ENCODE measurements around the gene CSF1R. TPM values are rescaled to one million over a fixed set of nuclear protein-coding genes. Genes with fewer than 3 reads are reported as not detected.

Gene CSF1R
- total and polyA plus RNA-seq, 2 of the 4 experiments (the other 2 are of a cell fraction): 0.14 to 0.36 TPM

DNA sequence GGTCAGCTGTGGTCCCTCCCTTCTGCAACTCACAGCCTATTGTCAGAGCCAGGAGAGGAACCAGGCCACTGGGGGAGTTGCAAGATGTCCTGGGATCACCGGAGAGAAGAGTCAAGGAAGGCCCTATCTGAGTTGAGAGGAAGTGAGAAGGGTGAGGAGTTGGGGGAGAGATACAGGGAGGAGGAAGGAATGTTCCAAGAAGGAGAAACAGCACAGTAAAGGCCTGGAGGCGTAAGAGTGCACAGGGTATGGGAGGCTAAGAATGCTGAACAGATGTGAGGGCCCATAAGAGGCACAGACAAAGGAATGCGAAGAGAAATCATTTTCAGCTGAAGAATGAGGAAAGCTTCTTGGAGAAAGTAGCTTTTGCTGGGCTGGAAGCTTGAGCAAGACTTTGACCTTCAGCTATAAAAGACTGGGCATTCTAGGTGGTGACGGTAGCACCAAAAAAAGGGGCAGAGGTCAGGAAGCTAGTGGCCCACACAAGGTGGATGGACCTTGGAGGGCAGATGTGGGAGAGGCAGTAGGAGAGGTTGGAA lies 21.6 kb upstream of the CSF1R start:
- Histone ChIP-seq H2AFZ (replicated peaks; ENCODE audit: low read length, poor library complexity) (peak overlapping the region; percentile 52), H2BK20ac (ENCODE audit: low read depth, low read length) (peak overlapping the region; percentile 24; the same call in 1 of the 2 replicates), H3K9me1 (ENCODE audit: insufficient read depth, low read length) (peaks cover 22% of the 10 kb centered on the region), H3K27me3 (ENCODE audit: control insufficient read depth, insufficient read depth, low read length) (no peaks in the 10 kb centered on the region), H2BK120ac (ENCODE audit: low read depth, low read length) (0 out of 2 replicates have a peak overlapping the region, but pooled peaks have one; percentile 21), H3K56ac (ENCODE audit: extremely low read depth, insufficient read depth, low read length) (no peak overlapping the region), H2BK5ac (ENCODE audit: low read depth, low read length, poor library complexity, severe bottlenecking) (peak overlapping the region; percentile 48), H2AK5ac (ENCODE audit: low read depth, low read length) (peak overlapping the region; percentile 49; the same call in 1 of the 2 replicates), H4K91ac (ENCODE audit: insufficient read depth, low read depth, low read length) (peak overlapping the region; percentile 88), H3K4ac (ENCODE audit: low read depth, low read length) (peak overlapping the region; percentile 40; the same call in 1 of the 2 replicates), H3K14ac (replicated peaks; ENCODE audit: low read depth, low read length) (peak overlapping the region; percentile 46; the same call in 1 of the 2 replicates), H3K4me3 (ENCODE audit: insufficient read depth, low read depth, low read length) (no peak overlapping the region), H3K9me3 (ENCODE audit: control insufficient read depth, insufficient read depth, low read length) (no peaks in the 10 kb centered on the region), H3K18ac (ENCODE audit: low read depth, low read length) (peak overlapping the region; percentile 25), H3K79me1 (ENCODE audit: low read depth in 1 of 2, low read length in 2 of 2) (no peaks in the 10 kb centered on the region), H3K4me1 (ENCODE audit: control insufficient read depth, insufficient read depth, low read length) (peaks cover 22% of the 10 kb centered on the region), H3K4me2 (ENCODE audit: low read depth, low read length) (no peak overlapping the region), H4K20me1 (ENCODE audit: insufficient read depth, low read length) (peaks cover 4% of the 10 kb centered on the region; the same call in 1 of the 2 replicates), H2BK15ac (ENCODE audit: low read depth, low read length) (0 out of 3 replicates have a peak overlapping the region, but pooled peaks have one; percentile 34), H4K5ac (ENCODE audit: low read depth, low read length) (peak overlapping the region; percentile 19), H4K8ac (ENCODE audit: low read depth in 2 of 2, low read length in 2 of 2) (no peak overlapping the region; a peak in 1 of 4 replicates), H3K23ac (ENCODE audit: low read depth, low read length) (no peak overlapping the region), H3K27ac (ENCODE audit: insufficient read depth, low read length) (peak overlapping the region; percentile 43; the same call in 1 of the 2 replicates), H3K36me3 (ENCODE audit: control insufficient read depth, insufficient read depth, low read length) (no peaks in the 10 kb centered on the region), H3K9ac (ENCODE audit: low read depth, low read length) (no peak overlapping the region), H2AK9ac (replicated peaks; ENCODE audit: low read depth, low read length, poor library complexity) (no peak overlapping the region)
- intact Hi-C loops (cut with micrococcal nuclease) (loop anchor here (2.0 kb wide), 1 partner anchor 71 kb away; no protein-coding TSS in a partner anchor), dilution Hi-C loops (cut with HindIII; ENCODE audit: low sequenced_read_pairs, unreplicated experiment) (no loop called here), in situ Hi-C loops (cut with MboI; ENCODE audit: low sequenced_read_pairs) (no loop called here)
- DNase-seq (peak; percentile 61), ATAC-seq (ENCODE audit: low read depth) (peak; percentile 52)
- TF ChIP-seq, protein P1, sequence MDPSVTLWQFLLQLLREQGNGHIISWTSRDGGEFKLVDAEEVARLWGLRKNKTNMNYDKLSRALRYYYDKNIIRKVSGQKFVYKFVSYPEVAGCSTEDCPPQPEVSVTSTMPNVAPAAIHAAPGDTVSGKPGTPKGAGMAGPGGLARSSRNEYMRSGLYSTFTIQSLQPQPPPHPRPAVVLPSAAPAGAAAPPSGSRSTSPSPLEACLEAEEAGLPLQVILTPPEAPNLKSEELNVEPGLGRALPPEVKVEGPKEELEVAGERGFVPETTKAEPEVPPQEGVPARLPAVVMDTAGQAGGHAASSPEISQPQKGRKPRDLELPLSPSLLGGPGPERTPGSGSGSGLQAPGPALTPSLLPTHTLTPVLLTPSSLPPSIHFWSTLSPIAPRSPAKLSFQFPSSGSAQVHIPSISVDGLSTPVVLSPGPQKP (IDR thresholded peaks at IDR 0.05; ENCODE audit: borderline replicate concordance, low read depth, low read length): no peak
- TF ChIP-seq CHD1 (IDR thresholded peaks at IDR 0.05; ENCODE audit: low read depth, low read length): no peak
- no peak for TF ChIP-seq POLR2A (IDR thresholded peaks at IDR 0.05; ENCODE audit: low read depth, low read length)
- TF ChIP-seq RAD21 (IDR thresholded peaks at IDR 0.05; ENCODE audit: low read length): no peak
- TF ChIP-seq, protein P2, sequence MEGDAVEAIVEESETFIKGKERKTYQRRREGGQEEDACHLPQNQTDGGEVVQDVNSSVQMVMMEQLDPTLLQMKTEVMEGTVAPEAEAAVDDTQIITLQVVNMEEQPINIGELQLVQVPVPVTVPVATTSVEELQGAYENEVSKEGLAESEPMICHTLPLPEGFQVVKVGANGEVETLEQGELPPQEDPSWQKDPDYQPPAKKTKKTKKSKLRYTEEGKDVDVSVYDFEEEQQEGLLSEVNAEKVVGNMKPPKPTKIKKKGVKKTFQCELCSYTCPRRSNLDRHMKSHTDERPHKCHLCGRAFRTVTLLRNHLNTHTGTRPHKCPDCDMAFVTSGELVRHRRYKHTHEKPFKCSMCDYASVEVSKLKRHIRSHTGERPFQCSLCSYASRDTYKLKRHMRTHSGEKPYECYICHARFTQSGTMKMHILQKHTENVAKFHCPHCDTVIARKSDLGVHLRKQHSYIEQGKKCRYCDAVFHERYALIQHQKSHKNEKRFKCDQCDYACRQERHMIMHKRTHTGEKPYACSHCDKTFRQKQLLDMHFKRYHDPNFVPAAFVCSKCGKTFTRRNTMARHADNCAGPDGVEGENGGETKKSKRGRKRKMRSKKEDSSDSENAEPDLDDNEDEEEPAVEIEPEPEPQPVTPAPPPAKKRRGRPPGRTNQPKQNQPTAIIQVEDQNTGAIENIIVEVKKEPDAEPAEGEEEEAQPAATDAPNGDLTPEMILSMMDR (conservative IDR thresholded peaks at IDR 0.05; ENCODE audit: low read depth, low read length): no peak
- TF ChIP-seq MXI1 (IDR thresholded peaks at IDR 0.05; ENCODE audit: borderline replicate concordance, low read depth, low read length): no peak
- no peak for TF ChIP-seq FOS (IDR thresholded peaks at IDR 0.05; ENCODE audit: low read depth, low read length)
- TF ChIP-seq BHLHE40 (IDR thresholded peaks at IDR 0.05; ENCODE audit: low read depth, low read length): no peak
- TF ChIP-seq, protein P3, sequence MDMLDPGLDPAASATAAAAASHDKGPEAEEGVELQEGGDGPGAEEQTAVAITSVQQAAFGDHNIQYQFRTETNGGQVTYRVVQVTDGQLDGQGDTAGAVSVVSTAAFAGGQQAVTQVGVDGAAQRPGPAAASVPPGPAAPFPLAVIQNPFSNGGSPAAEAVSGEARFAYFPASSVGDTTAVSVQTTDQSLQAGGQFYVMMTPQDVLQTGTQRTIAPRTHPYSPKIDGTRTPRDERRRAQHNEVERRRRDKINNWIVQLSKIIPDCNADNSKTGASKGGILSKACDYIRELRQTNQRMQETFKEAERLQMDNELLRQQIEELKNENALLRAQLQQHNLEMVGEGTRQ (IDR thresholded peaks at IDR 0.05; ENCODE audit: low read depth, low read length): no peak
- TF ChIP-seq CEBPB (IDR thresholded peaks at IDR 0.05; ENCODE audit: low read depth, low read length): no peak
- no peak for TF ChIP-seq NFE2L2 (IDR thresholded peaks at IDR 0.05; ENCODE audit: low read depth, low read length)
- TF ChIP-seq SMC3 (IDR thresholded peaks at IDR 0.05; ENCODE audit: low read depth, low read length): no peak
- TF ChIP-seq RCOR1 (IDR thresholded peaks at IDR 0.05; ENCODE audit: insufficient replicate concordance, low read length): no peak
- ChIA-PET CTCF (interaction anchor here (0.7 kb wide), 1 partner anchor 328 kb away, joined by 3 read pairs; no protein-coding TSS in a partner anchor), POLR2A (ENCODE audit: unreplicated experiment) (no interaction called here)
- no TSS peak for BruUV-seq (replicated peaks)
- WGBS, 2 experiments (ENCODE audit: extremely low coverage in 2 of 2, insufficient read length in 1 of 2): 78% methylated on average over 4 of the region's 4 CpGs; no CpG with 5 or more reads in 1 of the 2 experiments
